ENCODE measurements around the gene OPHN1.
"Not testable (repeated sequence)": the region's sequence is repeated elsewhere in the genome, so short reads cannot be mapped to it uniquely, and the experiment has no call there.

OPHN1 gene

GRCh38 chrX:68422478-68422877 is 10.8 kb downstream of the OPHN1 start:
- no peak for DNase-seq

- no peak for DNase-seq
These were observed 11.7 kb downstream of the OPHN1 start for GRCh38 chrX:68421636-68422035.

- DNase-seq: no peak
These were observed 12.7 kb downstream of the OPHN1 start for GRCh38 chrX:68420559-68420958.

GRCh38 chrX:68419975-68420374 is 13.3 kb downstream of the OPHN1 start:
- DNase-seq: no peak

GRCh38 chrX:68417651-68418050 is 15.6 kb downstream of the OPHN1 start:
- DNase-seq: no peak

- DNase-seq: no peak
These were observed 16.7 kb downstream of the OPHN1 start for GRCh38 chrX:68416592-68416991.

DNA sequence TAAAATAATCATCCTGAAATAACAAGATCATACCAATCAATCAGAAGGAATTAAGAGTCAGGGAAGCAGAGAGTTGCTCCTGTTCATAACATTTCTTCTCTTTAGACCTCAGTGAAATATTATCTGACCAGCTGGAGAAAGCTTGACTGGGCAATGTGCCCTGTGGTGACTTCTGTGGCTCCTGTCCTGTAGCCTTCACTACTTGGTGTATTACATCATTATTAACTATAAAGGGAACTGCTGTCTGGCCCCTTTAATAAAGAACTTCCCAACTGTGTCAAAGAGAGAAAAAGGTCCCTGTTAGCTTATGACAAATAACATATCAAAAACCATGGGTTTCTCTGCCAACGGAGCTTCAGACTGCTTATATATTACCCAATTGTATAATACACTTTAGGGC is 18.0 kb downstream of the OPHN1 start:
- DNase-seq: no peak

GRCh38 chrX:68413254-68413653 is 20.0 kb downstream of the OPHN1 start:
- no peak for DNase-seq

GRCh38 chrX:68411729-68412128 is 21.6 kb downstream of the OPHN1 start:
- no peak for DNase-seq

- DNase-seq: no peak
These were observed 24.1 kb downstream of the OPHN1 start for GRCh38 chrX:68409194-68409593.

DNA sequence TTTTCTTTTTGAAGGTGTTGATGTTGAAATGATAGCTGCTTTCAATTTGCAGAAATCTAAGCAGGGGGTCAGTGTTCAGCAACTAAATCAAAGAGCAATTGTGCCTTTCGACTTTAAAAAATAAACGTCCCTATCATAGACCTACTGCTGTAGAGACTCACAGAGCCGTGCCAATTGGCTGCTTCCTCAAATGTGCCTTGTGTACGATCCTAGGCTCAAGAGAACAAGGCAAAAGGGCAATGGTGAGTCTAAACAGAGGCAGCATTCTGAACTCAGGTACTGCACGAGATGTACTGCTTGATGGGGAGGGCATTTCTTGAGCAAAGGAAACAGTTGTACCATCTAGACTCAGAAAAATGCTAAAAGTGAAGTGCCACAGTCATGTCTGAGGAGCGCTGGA is 29.8 kb downstream of the OPHN1 start:
- DNase-seq: no peak

- DNase-seq: no peak
These were observed 30.3 kb downstream of the OPHN1 start for GRCh38 chrX:68403038-68403437.

GRCh38 chrX:68402094-68402493 is 31.2 kb downstream of the OPHN1 start:
- DNase-seq: no peak

DNA sequence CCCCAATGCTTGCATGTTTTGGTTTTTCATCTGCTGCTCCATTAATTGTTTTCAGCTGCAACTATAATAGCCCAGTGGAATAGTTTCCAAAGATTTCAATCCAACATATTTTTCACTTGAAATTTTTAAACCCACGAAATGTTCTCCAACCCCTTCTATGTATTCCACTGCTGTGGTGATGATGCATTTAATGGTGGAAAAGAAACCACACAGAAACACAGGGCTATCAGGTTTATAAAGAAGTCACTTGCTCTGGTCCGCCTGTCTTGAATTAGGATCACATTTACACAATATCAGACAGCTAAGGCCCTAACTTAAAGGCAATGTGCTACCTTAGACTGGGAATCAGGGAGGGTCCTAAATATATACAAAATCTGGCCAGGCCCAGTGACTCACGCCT is 35.0 kb downstream of the OPHN1 start:
- DNase-seq: no peak

DNA sequence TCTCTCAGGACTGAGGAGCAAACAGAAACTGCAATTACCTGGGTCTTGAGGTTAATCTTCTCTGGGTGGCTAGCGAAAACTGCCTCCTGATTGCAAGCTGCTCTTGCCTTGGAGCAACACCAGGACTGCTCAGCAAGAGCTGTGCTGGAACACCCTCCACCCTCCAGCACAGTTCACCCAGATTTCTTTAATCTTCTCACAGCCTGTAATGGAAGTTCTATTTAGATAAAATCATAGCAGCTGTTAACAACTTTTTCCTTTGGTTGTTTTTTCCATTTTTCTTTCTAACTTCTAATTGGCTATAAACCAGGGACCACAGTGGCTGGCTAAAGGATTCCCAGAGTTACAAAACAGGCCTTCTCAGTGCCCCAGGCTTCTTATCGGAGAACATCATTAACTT is 36.3 kb downstream of the OPHN1 start:
- no peak for DNase-seq

- not testable (repeated sequence) for DNase-seq
These were observed 43.8 kb downstream of the OPHN1 start for GRCh38 chrX:68389419-68389960.

DNA sequence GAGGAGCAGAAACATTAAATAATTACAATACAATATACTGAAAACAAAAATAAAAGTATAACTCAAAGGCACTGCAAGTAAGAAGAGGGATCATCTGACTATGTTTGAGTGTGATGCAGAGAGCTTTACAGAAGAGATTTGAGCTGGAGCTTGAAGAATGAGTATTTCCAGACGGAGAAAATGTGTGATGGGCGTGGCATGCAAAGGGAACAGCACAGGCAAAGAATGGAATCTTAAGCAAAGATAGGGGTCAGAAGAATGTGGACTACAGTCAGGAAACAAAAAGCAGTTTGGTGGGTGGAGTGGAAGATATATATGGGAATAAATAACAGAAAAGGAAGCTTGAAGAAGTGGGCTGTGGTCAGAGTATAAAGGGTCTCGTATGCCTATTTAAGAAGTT is 45.5 kb downstream of the OPHN1 start:
- no peak for DNase-seq

DNA sequence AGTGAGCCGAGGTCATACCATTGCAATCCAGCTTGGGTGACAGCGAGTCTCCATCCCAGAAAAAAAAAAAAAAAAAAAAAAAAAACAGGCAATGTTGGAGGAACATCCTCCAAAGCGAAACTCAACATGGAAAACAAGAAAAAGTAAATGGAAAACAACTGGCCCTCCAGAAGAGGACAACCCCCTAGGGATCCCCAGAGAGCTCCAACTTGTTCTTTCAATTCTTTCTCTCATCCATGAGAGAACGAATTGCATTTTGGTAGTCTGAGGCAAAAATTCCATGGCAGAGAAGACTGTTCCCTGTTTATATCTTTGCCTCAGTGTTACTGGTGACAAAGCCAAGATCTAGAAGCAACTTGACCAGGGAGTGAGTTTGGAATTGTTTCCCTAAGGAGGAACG is 49.8 kb downstream of the OPHN1 start:
- no peak for DNase-seq

DNA sequence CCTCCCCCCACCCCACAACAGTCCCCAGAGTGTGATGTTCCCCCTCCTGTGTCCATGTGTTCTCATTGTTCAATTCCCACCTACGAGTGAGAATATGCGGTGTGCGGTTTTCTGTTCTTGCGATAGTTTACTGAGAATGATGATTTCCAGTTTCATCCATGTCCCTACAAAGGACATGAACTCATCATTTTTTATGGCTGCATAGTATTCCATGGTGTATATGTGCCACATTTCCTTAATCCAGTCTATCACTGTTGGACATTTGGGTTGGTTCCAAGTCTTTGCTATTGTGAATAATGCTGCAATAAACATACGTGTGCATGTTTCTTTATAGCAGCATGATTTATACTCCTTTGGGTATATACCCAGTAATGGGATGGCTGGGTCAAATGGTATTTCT is 55.7 kb downstream of the OPHN1 start:
- not testable (repeated sequence) for DNase-seq

- DNase-seq: no peak
These were observed 56.9 kb downstream of the OPHN1 start for GRCh38 chrX:68376373-68376772.

DNA sequence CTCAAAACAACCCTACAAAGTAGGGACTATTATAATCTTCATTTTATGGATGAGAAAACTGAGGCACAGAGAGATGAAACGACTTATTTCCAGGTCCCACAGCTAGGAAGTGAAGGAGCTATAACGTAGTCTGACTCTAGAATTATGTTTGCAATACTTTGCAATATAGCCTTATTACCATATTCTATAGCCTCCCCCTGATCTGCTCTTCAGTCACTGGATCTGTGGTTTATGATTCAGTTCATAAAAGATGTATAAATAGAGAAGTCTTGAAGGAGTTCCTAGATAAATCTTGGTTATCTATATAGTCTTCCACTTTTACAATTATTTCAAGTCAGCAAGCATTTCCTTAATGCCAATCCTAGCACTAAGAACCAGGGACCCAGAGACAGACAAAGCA is 57.5 kb downstream of the OPHN1 start:
- no peak for DNase-seq

DNA sequence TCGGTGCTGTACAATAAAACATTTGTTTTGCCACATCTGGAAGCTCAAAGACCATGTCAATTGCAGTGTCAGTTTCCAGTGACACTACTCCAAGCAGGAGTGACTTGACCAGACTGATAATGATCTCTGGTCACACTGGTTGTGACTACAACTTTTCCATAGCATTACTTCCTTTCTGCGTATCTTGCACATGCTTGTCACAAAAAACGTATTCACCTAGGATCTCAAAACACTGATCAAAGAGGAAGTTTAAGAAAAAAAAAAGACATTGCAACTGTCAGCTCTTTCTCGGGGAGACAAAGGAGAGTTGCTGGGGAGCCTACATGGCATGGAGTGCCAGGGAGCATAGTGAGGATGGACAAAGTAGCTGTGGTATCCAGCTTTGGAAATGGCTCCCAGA is 60.6 kb downstream of the OPHN1 start:
- no peak for DNase-seq

GRCh38 chrX:68369559-68369958 is 63.7 kb downstream of the OPHN1 start:
- DNase-seq: no peak

- no peak for DNase-seq
These were observed 68.0 kb downstream of the OPHN1 start for GRCh38 chrX:68365341-68365740.

GRCh38 chrX:68363984-68364383 is 69.3 kb downstream of the OPHN1 start:
- DNase-seq: no peak

GRCh38 chrX:68358679-68359078 is 74.6 kb downstream of the OPHN1 start:
- no peak for DNase-seq

Measured in NCI-H526 (cell line).